ENCODE results near the gene PYDC2.

The PYDC2 gene

GRCh38 chr3:191484461-191484860 is 23.5 kb downstream of the PYDC2 start:
- Histone ChIP-seq H3K4me2 (no peak overlapping the region), H4K20me1 (no peaks in the 10 kb centered on the region), H3K36me3 (no peaks in the 10 kb centered on the region), H3K4me1 (no peaks in the 10 kb centered on the region), H3K27ac (no peak overlapping the region), H3K9ac (no peak overlapping the region), H3K9me3 (replicated peaks in 1 of 11) (peaks cover 18 to 36% (median 25%) of the 10 kb centered on the region in 11 experiments), H3K4me3 (no peak overlapping the region), H3K27me3 (no peaks in the 10 kb centered on the region)
- no peak for TF ChIP-seq Cebpa-rat (IDR thresholded peaks at IDR 0.05)

- Histone ChIP-seq H3K27me3 (no peaks in the 10 kb centered on the region), H3K9me3 (replicated peaks in 1 of 11) (no peaks in the 10 kb centered on the region), H3K9ac (no peak overlapping the region), H3K4me2 (no peak overlapping the region), H3K27ac (no peak overlapping the region), H3K4me3 (no peak overlapping the region), H3K4me1 (no peaks in the 10 kb centered on the region), H3K36me3 (no peaks in the 10 kb centered on the region), H4K20me1 (no peaks in the 10 kb centered on the region)
- TF ChIP-seq Cebpa-rat (IDR thresholded peaks at IDR 0.05) = no peak
These were observed 31.6 kb downstream of the PYDC2 start for GRCh38 chr3:191492601-191493000.

- Histone ChIP-seq H3K36me3 (no peaks in the 10 kb centered on the region), H3K27ac (no peak overlapping the region), H3K4me1 (no peaks in the 10 kb centered on the region), H3K27me3 (no peaks in the 10 kb centered on the region), H4K20me1 (no peaks in the 10 kb centered on the region), H3K9ac (no peak overlapping the region), H3K4me3 (no peak overlapping the region), H3K9me3 (replicated peaks in 1 of 11) (no peaks in the 10 kb centered on the region), H3K4me2 (no peak overlapping the region)
- TF ChIP-seq Cebpa-rat (IDR thresholded peaks at IDR 0.05) = no peak
These were observed 32.4 kb downstream of the PYDC2 start for GRCh38 chr3:191493336-191493735.

- no peak overlapping the region for H3K4me2 ChIP-seq
- no peaks in the 10 kb centered on the region for H3K36me3 ChIP-seq
- H3K4me1 ChIP-seq = no peaks in the 10 kb centered on the region
- H3K9ac ChIP-seq = no peak overlapping the region
- H3K27me3 ChIP-seq = no peaks in the 10 kb centered on the region
- no peaks in the 10 kb centered on the region for H4K20me1 ChIP-seq
- H3K9me3 ChIP-seq (replicated peaks in 1 of 11) = no peaks in the 10 kb centered on the region
- no peak overlapping the region for H3K4me3 ChIP-seq
- no peak for TF ChIP-seq Cebpa-rat (IDR thresholded peaks at IDR 0.05)
- no peak overlapping the region for H3K27ac ChIP-seq
These were observed 38.5 kb downstream of the PYDC2 start for GRCh38 chr3:191499307-191500080.

GRCh38 chr3:191500892-191501291 is 39.9 kb downstream of the PYDC2 start:
- Histone ChIP-seq H3K4me1 (no peaks in the 10 kb centered on the region), H4K20me1 (no peaks in the 10 kb centered on the region), H3K9ac (no peak overlapping the region), H3K27ac (no peak overlapping the region), H3K9me3 (replicated peaks in 1 of 11) (no peaks in the 10 kb centered on the region), H3K4me2 (no peak overlapping the region), H3K27me3 (no peaks in the 10 kb centered on the region), H3K4me3 (no peak overlapping the region), H3K36me3 (no peaks in the 10 kb centered on the region)
- TF ChIP-seq Cebpa-rat (IDR thresholded peaks at IDR 0.05) = no peak

GRCh38 chr3:191502583-191502982 is 41.6 kb downstream of the PYDC2 start:
- Histone ChIP-seq H3K36me3 (no peaks in the 10 kb centered on the region), H3K9ac (no peak overlapping the region), H3K4me1 (no peaks in the 10 kb centered on the region), H4K20me1 (no peaks in the 10 kb centered on the region), H3K9me3 (replicated peaks in 1 of 11) (no peaks in the 10 kb centered on the region), H3K4me2 (no peak overlapping the region), H3K4me3 (no peak overlapping the region), H3K27me3 (no peaks in the 10 kb centered on the region), H3K27ac (no peak overlapping the region)
- no peak for TF ChIP-seq Cebpa-rat (IDR thresholded peaks at IDR 0.05)

- no peaks in the 10 kb centered on the region for H3K9me3 ChIP-seq (replicated peaks in 1 of 11)
- no peaks in the 10 kb centered on the region for H3K36me3 ChIP-seq
- H3K4me1 ChIP-seq = no peaks in the 10 kb centered on the region
- no peak for TF ChIP-seq Cebpa-rat (IDR thresholded peaks at IDR 0.05)
- no peaks in the 10 kb centered on the region for H4K20me1 ChIP-seq
- no peaks in the 10 kb centered on the region for H3K27me3 ChIP-seq
- H3K27ac ChIP-seq = no peak overlapping the region
- no peak overlapping the region for H3K4me3 ChIP-seq
- H3K4me2 ChIP-seq = no peak overlapping the region
- no peak overlapping the region for H3K9ac ChIP-seq
These were observed 48.1 kb downstream of the PYDC2 start for GRCh38 chr3:191509078-191509477.
